Measurements from ENCODE around the gene RREB1.

DNA sequence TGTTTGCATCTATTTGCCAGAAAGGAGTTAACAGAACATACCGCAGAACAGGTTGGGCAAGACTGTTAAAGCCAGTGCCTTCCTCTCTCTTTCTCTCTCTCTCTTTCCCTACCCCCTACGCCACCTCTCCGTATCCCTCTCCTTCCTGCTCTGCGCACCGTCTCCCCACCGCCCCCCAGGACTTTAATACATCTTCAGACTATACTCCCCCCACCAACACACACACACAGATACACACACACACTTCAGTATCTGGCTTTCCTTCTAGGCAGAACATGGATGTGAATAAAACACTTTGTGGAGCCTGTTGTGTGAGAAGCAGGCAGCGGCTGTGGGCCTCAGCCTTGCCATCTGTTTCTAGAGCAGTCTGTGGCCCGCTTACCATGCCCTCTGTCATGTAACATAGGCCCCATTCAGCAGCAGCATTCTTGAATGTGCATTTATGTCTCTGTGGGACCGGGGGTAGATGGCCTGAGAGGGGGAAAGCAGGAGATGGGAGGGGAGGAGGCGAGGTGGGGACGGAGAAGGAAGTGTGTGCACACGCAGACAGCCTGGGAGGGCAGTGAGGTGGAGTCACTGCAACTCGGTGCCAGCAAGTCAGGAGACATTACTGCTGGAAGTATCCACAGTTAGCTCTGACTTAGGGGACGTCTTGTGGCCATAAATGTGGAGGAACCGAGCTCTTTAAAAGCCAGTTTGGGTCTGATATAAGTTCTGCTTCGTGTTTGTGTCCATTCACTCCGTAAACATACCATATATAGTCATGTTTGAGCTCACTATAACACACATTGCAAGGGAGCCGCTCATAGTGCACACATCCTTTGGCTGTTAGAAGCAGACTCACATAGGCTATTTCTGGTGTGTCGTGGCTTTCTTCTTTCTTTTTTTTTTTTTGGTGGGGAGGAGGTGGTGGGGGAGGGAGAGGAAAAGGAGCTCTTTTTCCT is 38.4 kb downstream of the RREB1 start:
- no peak for TF ChIP-seq POLR2A (IDR thresholded peaks at IDR 0.05)
- TF ChIP-seq CTCF (IDR thresholded peaks at IDR 0.05): no peak

Data from adrenal gland (tissue), 5 donors.